GM23248 (cell line): ENCODE results near the gene MUC13. TPM values are rescaled to one million over a fixed set of nuclear protein-coding genes. Genes with fewer than 3 reads are reported as not detected.

Experiments
- DNase-seq: peaks from one replicate; pipeline ENCODE4 v3.0.0-alpha.2; 2015
- H2AFZ ChIP-seq: fragments of 200-600 bp; sonication (generic); 2 replicates; pipeline ENCODE4 v1.6.1; 2016; ENCODE audit warnings: antibody characterized with exemption
- H3F3A ChIP-seq: fragments of 200-600 bp; sonication (generic); 2 replicates; pipeline ENCODE4 v1.6.1; 2016; ENCODE audit warnings: mild to moderate bottlenecking, antibody characterized with exemption, mixed run types; ENCODE audit not compliant: insufficient read depth
- H3K27ac ChIP-seq: fragments of 200-600 bp; sonication (generic); 2 replicates; pipeline ENCODE4 v1.5.1; 2016; ENCODE audit warnings: mild to moderate bottlenecking
- H3K27me3 ChIP-seq: fragments of 200-600 bp; sonication (generic); replicated peaks from 2 replicates; pipeline ENCODE4 v1.6.1; 2016; ENCODE audit warnings: mild to moderate bottlenecking; ENCODE audit not compliant: insufficient read depth
- H3K36me3 ChIP-seq: fragments of 200-600 bp; sonication (generic); 2 replicates; pipeline ENCODE4 v1.6.1; 2016; ENCODE audit warnings: low read depth, mild to moderate bottlenecking
- H3K4me1 ChIP-seq: fragments of 200-600 bp; sonication (generic); 2 replicates; pipeline ENCODE4 v1.6.1; 2016; ENCODE audit warnings: mild to moderate bottlenecking; ENCODE audit not compliant: insufficient read depth
- H3K4me2 ChIP-seq: fragments of 200-600 bp; sonication (generic); one replicate; pipeline ENCODE4 v1.6.1; 2016; ENCODE audit warnings: mild to moderate bottlenecking; ENCODE audit not compliant: unreplicated experiment
- H3K4me3 ChIP-seq: fragments of 200-600 bp; sonication (generic); 2 replicates; pipeline ENCODE4 v1.5.1; 2016; ENCODE audit warnings: mild to moderate bottlenecking
- H3K79me2 ChIP-seq: fragments of 200-600 bp; sonication (generic); 2 replicates; pipeline ENCODE4 v1.6.1; 2016; ENCODE audit warnings: mild to moderate bottlenecking; ENCODE audit not compliant: insufficient read depth
- H3K9ac ChIP-seq: fragments of 200-600 bp; sonication (generic); 2 replicates; pipeline ENCODE4 v1.6.1; 2016; ENCODE audit warnings: mild to moderate bottlenecking
- H3K9me2 ChIP-seq: fragments of 200-600 bp; sonication (generic); 2 replicates; pipeline ENCODE4 v1.6.1; 2016; ENCODE audit warnings: mixed run types, mild to moderate bottlenecking, moderate library complexity; ENCODE audit not compliant: insufficient read depth
- H3K9me3 ChIP-seq: fragments of 200-600 bp; sonication (generic); one replicate; pipeline ENCODE4 v1.6.1; 2017; ENCODE audit warnings: low read depth
- H4K20me1 ChIP-seq: fragments of 200-600 bp; sonication (generic); 2 replicates; pipeline ENCODE4 v1.6.0; 2016; ENCODE audit not compliant: insufficient read depth
- EZH2 ChIP-seq: fragments of 200-600 bp; sonication (generic); IDR thresholded peaks from 2 replicates; pipeline ENCODE4 v1.6.1; 2018; ENCODE audit warnings: antibody characterized with exemption, mild to moderate bottlenecking; ENCODE audit not compliant: insufficient read depth, poor library complexity, severe bottlenecking
- EZH2phosphoT487 ChIP-seq: fragments of 200-600 bp; sonication (generic); IDR thresholded peaks from 2 replicates; pipeline ENCODE4 v1.6.1; 2018; ENCODE audit warnings: antibody characterized with exemption, moderate library complexity, mild to moderate bottlenecking, low read depth; ENCODE audit not compliant: insufficient read depth
- WGBS, 2 experiments: methylation state at CpG; one replicate each; pipeline ENCODE4 v1.1.6; 2015 to 2017; ENCODE audit warnings: low lambda C conversion rate in 2 of 2, low coverage in 1 of 2; ENCODE audit errors: missing lambda C conversion rate in 2 of 2; 5-methylcytosine and 5-hydroxymethylcytosine counted together
- in situ Hi-C: fragments of 300-500 bp; cut with MboI; formaldehyde crosslinking; loops from 2 replicates; pipeline ENCODE4 v1.15.0; 2020
- polyA plus RNA-seq: library from polyadenylated mRNA; unstranded; fragments of >200 nt; fragmentation: Nextera tagmentation; extraction: Ambion mirVana; gene quantifications from 2 replicates; pipeline ENCODE4 v1.2.1, GENCODE V29; 2016
- total RNA-seq: library from RNA; depleted of rRNA; stranded (reverse); fragments of >200 nt; shearing (Covaris generic); gene quantifications from 2 replicates; pipeline ENCODE4 v1.2.3, GENCODE V29; 2014; rRNA removed

Gene MUC13
- total RNA-seq (0.25 and 0.32 TPM in 2 replicates), polyA plus RNA-seq (0.09 and 0.18 TPM in 2 replicates)

- H3K9ac ChIP-seq, result no peak within 1 kb of the TSS
- no peaks in the 10 kb centered on the region for H3K36me3 ChIP-seq
- in situ Hi-C loops, result loop anchor here (10.0 kb wide), 1 partner anchor 500 kb away; no protein-coding TSS in a partner anchor
- WGBS, 2 experiments, result 57 to 65% methylated on average over 5 of the region's 5 CpGs
- no peaks in the 10 kb centered on the region; the same call in 1 of the 2 replicates for H3K27me3 ChIP-seq
- H3K9me3 ChIP-seq, result no peaks in the 10 kb centered on the region
- no peaks in the 10 kb centered on the region for H3K9me2 ChIP-seq
- no peak for DNase-seq
- no peaks in the 10 kb centered on the region for H3F3A ChIP-seq
- H3K4me2 ChIP-seq, result no peak within 1 kb of the TSS
- no peak within 1 kb of the TSS for H3K27ac ChIP-seq
- H3K4me3 ChIP-seq, result no peak within 1 kb of the TSS
- H3K79me2 ChIP-seq, result no peaks in the 10 kb centered on the region
- H4K20me1 ChIP-seq, result no peaks in the 10 kb centered on the region
- TF ChIP-seq EZH2 (no peak), EZH2phosphoT487 (no peak)
- H2AFZ ChIP-seq, result no peak within 1 kb of the TSS
- H3K4me1 ChIP-seq, result no peaks in the 10 kb centered on the region
Observed at GRCh38 chr3:124934577-124934976, at the start of gene MUC13. Gene MUC13 (minus strand): TSS chr3:124934751. CDS start chr3:124934712, 39 bp downstream.

GRCh38 chr3:124982855-124983254, 48.3 kb upstream of the MUC13 start:
- no peak overlapping the region for H3K27ac ChIP-seq
- peaks cover 59% of the 10 kb centered on the region for H3K36me3 ChIP-seq
- H3K9me2 ChIP-seq, result no peaks in the 10 kb centered on the region
- no peak overlapping the region for H3K4me3 ChIP-seq
- H3K27me3 ChIP-seq, result no peaks in the 10 kb centered on the region
- in situ Hi-C loops, result no loop called here
- H3K4me1 ChIP-seq, result peaks cover 30% of the 10 kb centered on the region
- no peak overlapping the region for H3K9ac ChIP-seq
- H3K9me3 ChIP-seq, result no peaks in the 10 kb centered on the region
- 97 to 100% methylated on average over 2 of the region's 2 CpGs for WGBS, 2 experiments
- H3K79me2 ChIP-seq, result peaks cover 25% of the 10 kb centered on the region
- TF ChIP-seq EZH2 (no peak), EZH2phosphoT487 (no peak)
- DNase-seq, result no peak
- no peak overlapping the region for H2AFZ ChIP-seq
- H3K4me2 ChIP-seq, result no peak overlapping the region
- H3F3A ChIP-seq, result peaks cover 55% of the 10 kb centered on the region
- H4K20me1 ChIP-seq, result no peaks in the 10 kb centered on the region

DNA sequence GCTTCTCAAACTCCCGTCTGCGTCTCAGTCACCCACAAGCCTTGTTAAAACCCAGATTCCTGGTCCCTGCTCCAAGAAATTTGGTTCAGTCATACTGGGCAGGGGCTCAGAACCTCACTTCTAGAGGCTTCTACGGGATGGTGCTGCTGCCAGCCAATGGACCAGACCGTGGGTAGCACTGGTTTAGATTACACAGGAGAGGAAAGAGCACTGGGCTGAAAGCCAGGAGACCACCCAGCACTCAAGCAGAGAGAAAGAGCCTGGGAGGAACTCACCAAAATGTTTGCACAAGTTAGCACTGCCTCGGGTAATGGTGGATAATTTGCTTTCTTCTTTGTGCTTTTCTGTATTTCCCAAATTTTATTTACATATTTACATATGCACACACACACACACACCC, 46.9 kb upstream of the MUC13 start:
- no peaks in the 10 kb centered on the region for H4K20me1 ChIP-seq
- peaks cover 25% of the 10 kb centered on the region for H3K79me2 ChIP-seq
- peaks cover 55% of the 10 kb centered on the region for H3F3A ChIP-seq
- H2AFZ ChIP-seq, result no peak overlapping the region
- 52 to 59% methylated on average over 5 of the region's 5 CpGs for WGBS, 2 experiments
- no peaks in the 10 kb centered on the region for H3K9me2 ChIP-seq
- DNase-seq, result no peak
- H3K27ac ChIP-seq, result no peak overlapping the region
- H3K9me3 ChIP-seq, result no peaks in the 10 kb centered on the region
- in situ Hi-C loops, result no loop called here
- no peak overlapping the region for H3K4me2 ChIP-seq
- TF ChIP-seq EZH2phosphoT487 (no peak), EZH2 (no peak)
- H3K4me1 ChIP-seq, result peaks cover 20% of the 10 kb centered on the region
- no peak overlapping the region for H3K9ac ChIP-seq
- H3K36me3 ChIP-seq, result peaks cover 73% of the 10 kb centered on the region
- no peak overlapping the region for H3K4me3 ChIP-seq
- no peaks in the 10 kb centered on the region for H3K27me3 ChIP-seq

DNA sequence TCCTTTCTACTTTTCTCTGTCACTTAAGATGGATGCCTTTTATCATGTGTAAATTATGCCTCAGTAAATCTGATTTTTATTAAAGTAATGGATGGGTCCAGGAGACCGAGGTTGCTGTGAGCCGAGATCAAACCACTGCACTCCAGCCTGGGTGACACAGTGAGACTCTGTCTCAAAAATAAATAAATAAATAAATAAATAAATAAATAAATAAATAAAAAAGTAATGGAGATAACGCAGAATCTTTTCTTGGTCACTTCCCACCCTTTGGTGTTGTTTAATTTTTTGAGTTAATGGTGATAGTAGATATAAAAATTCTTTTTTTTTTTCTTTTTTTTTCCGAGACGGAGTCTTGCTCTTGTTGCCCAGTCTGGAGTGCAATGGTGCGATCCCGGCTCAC, 44.1 kb upstream of the MUC13 start:
- no peaks in the 10 kb centered on the region for H3K27me3 ChIP-seq
- no peak overlapping the region for H3K27ac ChIP-seq
- TF ChIP-seq EZH2phosphoT487 (no peak), EZH2 (no peak)
- no peak overlapping the region for H3K9ac ChIP-seq
- H3K79me2 ChIP-seq, result peaks cover 13% of the 10 kb centered on the region
- no peak overlapping the region for H2AFZ ChIP-seq
- no peaks in the 10 kb centered on the region for H3K4me1 ChIP-seq
- H3K4me2 ChIP-seq, result no peak overlapping the region
- H3K36me3 ChIP-seq, result peaks cover 86% of the 10 kb centered on the region
- H3K4me3 ChIP-seq, result no peak overlapping the region
- no peak for DNase-seq
- WGBS, 2 experiments, result 90 to 98% methylated on average over 7 of the region's 7 CpGs
- no peaks in the 10 kb centered on the region for H3K9me2 ChIP-seq
- H4K20me1 ChIP-seq, result no peaks in the 10 kb centered on the region
- in situ Hi-C loops, result no loop called here
- H3K9me3 ChIP-seq, result no peaks in the 10 kb centered on the region
- H3F3A ChIP-seq, result peaks cover 63% of the 10 kb centered on the region

DNA sequence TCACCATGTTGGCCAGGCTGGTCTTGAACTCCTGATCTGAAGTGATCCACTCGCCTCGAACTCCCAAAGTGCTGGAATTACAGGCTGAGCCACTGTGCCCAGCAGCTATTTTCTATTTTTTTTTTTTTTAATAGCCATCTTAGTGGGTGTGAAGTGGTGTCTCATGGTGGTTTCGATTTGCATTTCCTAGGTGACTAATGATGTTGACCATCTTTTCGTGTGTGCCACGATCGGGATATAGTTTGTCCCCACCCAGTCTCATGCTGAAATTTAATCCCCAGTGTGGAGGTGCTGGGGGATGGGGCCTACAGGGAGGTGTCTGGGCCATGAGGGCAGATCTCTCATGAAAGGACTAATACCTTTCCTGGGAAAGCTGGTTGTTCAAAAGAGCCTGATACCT, 41.8 kb upstream of the MUC13 start:
- no peak overlapping the region for H3K27ac ChIP-seq
- in situ Hi-C loops, result no loop called here
- H3K79me2 ChIP-seq, result 0 out of 2 replicates have a peak, but pooled peaks cover 6% of the 10 kb centered on the region
- no peaks in the 10 kb centered on the region for H4K20me1 ChIP-seq
- peaks cover 78% of the 10 kb centered on the region for H3F3A ChIP-seq
- no peak overlapping the region for H3K9ac ChIP-seq
- 54 to 67% methylated on average over 4 to 6 of the region's 6 CpGs for WGBS, 2 experiments
- TF ChIP-seq EZH2phosphoT487, result no peak
- H3K9me2 ChIP-seq, result no peaks in the 10 kb centered on the region
- H3K4me1 ChIP-seq, result no peaks in the 10 kb centered on the region
- no peaks in the 10 kb centered on the region for H3K9me3 ChIP-seq
- no peak overlapping the region for H2AFZ ChIP-seq
- no peak overlapping the region for H3K4me2 ChIP-seq
- no peaks in the 10 kb centered on the region for H3K27me3 ChIP-seq
- peaks cover 87% of the 10 kb centered on the region for H3K36me3 ChIP-seq
- peak; percentile 51 for DNase-seq
- H3K4me3 ChIP-seq, result no peak overlapping the region
